ENCODE results near the gene TYW5.

The TYW5 gene

GRCh38 chr2:199955339-199956061 is at the start of gene TYW5, which contains the start of gene MAIP1:
Gene TYW5, minus strand, starts transcription at chr2:199955491. Its CDS starts 21 bp downstream, at chr2:199955470.
Gene MAIP1, plus strand, starts transcription at chr2:199955582. Its CDS starts 217 bp downstream, at chr2:199955799.
- peak; percentile 80 for DNase-seq

GRCh38 chr2:200003444-200003843 is 48.2 kb upstream of the TYW5 start:
- DNase-seq: no peak

- DNase-seq: no peak
Observed at GRCh38 chr2:200000444-200001163, 45.3 kb upstream of the TYW5 start.

- no peak for DNase-seq
Observed at GRCh38 chr2:199999166-199999565, 43.9 kb upstream of the TYW5 start.

- no peak for DNase-seq
Observed at GRCh38 chr2:199997296-199997695, 42.0 kb upstream of the TYW5 start.

- DNase-seq: no peak
Observed at GRCh38 chr2:199994896-199995295, 39.6 kb upstream of the TYW5 start.

- DNase-seq: no peak
Observed at GRCh38 chr2:199994371-199994770, 39.1 kb upstream of the TYW5 start.

GRCh38 chr2:199992296-199992695 is 37.0 kb upstream of the TYW5 start:
- no peak for DNase-seq

- no peak for DNase-seq
Observed at GRCh38 chr2:199991691-199992090, 36.4 kb upstream of the TYW5 start.

- no peak for DNase-seq
Observed at GRCh38 chr2:199989822-199990221, 34.5 kb upstream of the TYW5 start.

GRCh38 chr2:199988151-199988550 is 32.9 kb upstream of the TYW5 start:
- no peak for DNase-seq

GRCh38 chr2:199987586-199987985 is 32.3 kb upstream of the TYW5 start:
- no peak for DNase-seq

- DNase-seq: peak; percentile 38
Observed at GRCh38 chr2:199985625-199986207, 30.4 kb upstream of the TYW5 start.

GRCh38 chr2:199984755-199985154 is 29.5 kb upstream of the TYW5 start:
- DNase-seq: no peak

- no peak for DNase-seq
Observed at GRCh38 chr2:199984159-199984558, 28.9 kb upstream of the TYW5 start.

- DNase-seq: no peak
Observed at GRCh38 chr2:199983534-199983933, 28.2 kb upstream of the TYW5 start.

- DNase-seq: no peak
Observed at GRCh38 chr2:199982126-199982843, 27.0 kb upstream of the TYW5 start.

- peak; percentile 86 for DNase-seq
Observed at GRCh38 chr2:199979832-199980628, 24.7 kb upstream of the TYW5 start.

GRCh38 chr2:199979398-199979797 is 24.1 kb upstream of the TYW5 start:
- DNase-seq: no peak

GRCh38 chr2:199977984-199978415 is 22.7 kb upstream of the TYW5 start:
- DNase-seq: no peak

GRCh38 chr2:199975273-199975895 is 20.1 kb upstream of the TYW5 start:
- DNase-seq: no peak

- DNase-seq: no peak
Observed at GRCh38 chr2:199973703-199974102, 18.4 kb upstream of the TYW5 start.
